HG03066 (cell line): ENCODE measurements around the gene RBL2.
A peak's percentile ranks its signal among the peaks of the same experiment; 100 is the strongest.
"Not testable (repeated sequence)": the region's sequence is repeated elsewhere in the genome, so short reads cannot be mapped to it uniquely, and the experiment has no call there.

Experiments used
- ATAC-seq: cut with Tn5 transposase; IDR thresholded peaks from one replicate; pipeline ENCODE4 v1.9.1; 2021; ENCODE audit warnings: low read depth; ENCODE audit not compliant: unreplicated experiment

RBL2 gene

GRCh38 chr16:53503270-53503923 lies 69.1 kb downstream of the RBL2 start:
- peak; percentile 92 for ATAC-seq

DNA sequence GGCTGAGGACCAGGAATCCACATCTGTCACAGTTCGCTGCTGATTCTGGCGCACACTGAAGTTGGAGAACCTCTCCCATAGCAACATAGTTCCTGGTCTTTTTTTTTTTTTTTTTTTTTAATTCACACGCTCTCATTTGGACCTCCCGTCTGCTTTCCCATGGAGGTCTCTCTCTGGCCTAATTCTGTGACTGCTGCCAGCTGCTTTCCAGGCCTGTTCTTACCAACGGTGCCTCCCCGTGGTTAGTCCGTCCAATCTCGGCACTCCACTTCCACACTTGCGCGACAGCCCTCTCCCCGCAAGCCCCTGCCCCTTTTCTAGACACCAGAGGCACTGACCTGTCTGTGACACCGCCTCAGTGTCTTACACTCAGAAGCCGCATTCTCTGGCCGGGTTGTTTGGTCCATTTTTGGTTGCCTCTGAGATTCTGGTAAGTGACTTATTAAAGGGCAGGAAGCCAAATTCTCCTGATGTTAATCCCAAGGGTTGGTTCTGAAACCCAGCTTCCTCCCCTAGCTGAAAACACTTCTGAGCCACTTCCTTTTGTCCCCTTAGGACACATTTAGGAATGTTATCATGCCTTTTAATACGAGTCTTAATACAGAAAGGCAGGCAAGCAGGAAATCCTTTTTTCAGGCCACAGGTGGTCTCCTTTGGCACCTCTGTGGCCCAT lies 69.9 kb downstream of the RBL2 start:
- ATAC-seq, result no peak

GRCh38 chr16:53504665-53505064 lies 70.4 kb downstream of the RBL2 start:
- ATAC-seq, result no peak

DNA sequence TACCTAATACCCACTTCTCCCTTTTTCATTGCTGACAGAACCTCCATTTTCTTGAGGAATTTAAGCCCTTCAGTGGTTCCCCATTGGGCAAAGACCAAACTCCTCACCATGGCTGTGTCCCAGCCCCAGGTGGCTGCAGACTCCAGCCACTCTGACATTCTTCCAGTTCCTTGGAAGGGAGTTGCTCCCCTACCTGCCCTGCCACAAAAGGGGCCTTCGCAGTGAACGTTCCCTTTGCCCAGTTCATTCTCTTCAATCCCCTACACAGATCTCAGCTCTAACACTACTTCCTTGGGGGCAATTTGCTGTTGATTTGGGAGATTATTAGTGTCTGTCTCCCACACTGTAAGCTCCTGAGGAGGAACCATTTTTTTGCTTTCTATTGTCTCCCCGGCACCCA lies 72.0 kb downstream of the RBL2 start:
- ATAC-seq, result no peak

GRCh38 chr16:53507464-53508179 lies 73.4 kb downstream of the RBL2 start:
- ATAC-seq, result no peak

GRCh38 chr16:53509906-53510703 lies 75.8 kb downstream of the RBL2 start:
- no peak for ATAC-seq

GRCh38 chr16:53510704-53511070 lies 76.4 kb downstream of the RBL2 start:
- no peak for ATAC-seq

- ATAC-seq, result no peak
Measured at GRCh38 chr16:53511084-53511402, 76.8 kb downstream of the RBL2 start.

- no peak for ATAC-seq
Measured at GRCh38 chr16:53511403-53512280, 77.4 kb downstream of the RBL2 start.

DNA sequence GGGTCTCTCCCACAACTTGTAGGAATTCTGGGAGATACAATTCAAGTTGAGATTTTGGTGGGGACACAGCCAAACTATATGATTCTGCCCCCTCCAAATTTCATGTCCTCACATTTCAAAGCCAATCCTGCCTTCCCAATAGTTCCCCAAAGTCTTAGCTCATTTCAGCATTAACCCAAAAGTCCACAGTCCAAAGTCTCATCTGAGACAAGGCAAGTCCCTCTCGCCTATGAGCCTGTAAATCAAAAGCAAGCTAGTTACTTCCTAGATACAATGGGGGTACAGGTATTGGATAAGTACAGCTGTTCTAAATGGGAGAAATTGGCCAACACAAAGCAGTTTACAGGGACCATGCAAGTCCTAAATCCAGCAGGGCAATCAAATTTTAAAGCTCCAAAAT lies 78.5 kb downstream of the RBL2 start:
- not testable (repeated sequence) for ATAC-seq

GRCh38 chr16:53515259-53515658 lies 81.0 kb downstream of the RBL2 start:
- no peak for ATAC-seq

DNA sequence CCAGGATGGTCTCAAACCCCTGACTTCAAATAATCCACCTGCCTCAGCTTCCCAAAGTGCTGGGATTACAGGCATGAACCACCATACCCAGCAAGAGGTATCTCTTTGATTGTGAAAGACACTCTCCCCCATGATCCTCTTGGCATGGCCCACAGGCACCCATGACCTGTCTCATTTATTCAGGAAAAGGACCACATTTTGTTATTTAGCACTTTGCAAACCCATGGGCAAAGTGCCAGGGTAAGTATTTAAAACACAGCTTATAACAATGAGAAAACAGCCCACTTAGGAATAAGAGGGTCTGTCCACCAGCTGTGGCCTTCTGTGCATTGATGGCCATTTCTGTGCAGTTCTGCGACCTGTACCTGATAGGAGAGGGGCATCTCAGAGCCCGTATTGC lies 81.5 kb downstream of the RBL2 start:
- ATAC-seq, result no peak

- no peak for ATAC-seq
Measured at GRCh38 chr16:53517851-53518250, 83.6 kb downstream of the RBL2 start.

- peak; percentile 97 for ATAC-seq
Measured at GRCh38 chr16:53518550-53519416, 84.5 kb downstream of the RBL2 start.

DNA sequence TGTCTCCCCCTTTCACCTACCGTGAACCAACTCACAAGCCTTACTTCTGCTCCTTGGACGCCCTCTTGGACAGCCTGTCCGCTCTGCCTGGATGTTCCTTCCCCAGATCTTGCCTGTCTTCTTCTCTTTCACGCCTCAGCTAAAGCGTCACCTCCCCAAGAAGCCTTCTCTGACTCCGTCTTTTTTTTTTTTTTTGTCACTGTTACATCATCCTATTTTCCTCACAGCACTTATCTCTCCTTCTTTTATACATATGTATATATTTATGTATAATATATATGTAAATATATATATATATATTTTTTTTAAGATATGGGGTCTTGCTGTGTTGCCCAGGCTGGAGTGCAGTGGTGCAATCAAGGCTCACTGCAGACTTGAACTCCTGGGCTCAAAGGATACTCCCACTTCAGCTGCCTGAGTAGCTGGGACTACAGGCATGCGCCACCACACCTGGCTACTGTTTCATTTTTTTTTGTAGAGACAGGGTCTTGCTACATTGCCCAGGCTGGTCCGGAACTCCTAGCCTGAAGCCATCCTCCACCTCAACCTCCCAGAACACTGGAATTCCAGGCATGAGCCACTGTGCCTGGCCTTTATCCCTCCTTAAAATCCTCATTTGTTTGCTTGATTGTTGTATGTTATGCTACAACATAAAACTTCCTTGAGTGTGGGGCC lies 85.3 kb downstream of the RBL2 start:
- no peak for ATAC-seq

- ATAC-seq, result no peak
Measured at GRCh38 chr16:53523126-53523804, 89.0 kb downstream of the RBL2 start.

DNA sequence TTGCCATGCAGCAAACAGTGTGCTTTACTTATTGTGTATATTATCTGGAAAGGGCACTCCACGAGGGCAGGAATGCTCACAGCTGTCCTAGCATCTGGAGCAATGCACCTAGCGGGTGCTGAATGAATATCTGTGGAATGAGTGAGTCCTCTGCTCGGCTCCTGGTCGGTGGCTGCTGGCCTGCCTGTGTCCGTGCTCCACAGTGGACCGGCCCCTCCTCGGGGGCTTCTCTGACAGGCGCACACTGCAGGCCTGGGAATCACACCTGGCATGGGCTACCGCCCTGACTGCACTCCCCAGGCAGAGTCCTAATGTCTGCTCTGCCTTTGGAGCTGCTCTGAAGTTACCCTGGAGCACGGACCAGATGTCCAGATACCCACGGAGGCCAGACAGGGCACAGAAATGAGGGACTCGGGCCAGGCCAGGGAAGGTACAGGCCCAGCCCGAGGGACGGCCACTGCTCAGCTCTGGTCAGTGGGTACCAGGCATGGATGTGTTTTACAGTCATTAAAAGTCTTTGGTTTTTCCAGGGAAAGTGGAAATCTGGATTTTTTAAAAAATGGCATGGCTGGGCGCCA lies 89.8 kb downstream of the RBL2 start:
- ATAC-seq, result no peak

DNA sequence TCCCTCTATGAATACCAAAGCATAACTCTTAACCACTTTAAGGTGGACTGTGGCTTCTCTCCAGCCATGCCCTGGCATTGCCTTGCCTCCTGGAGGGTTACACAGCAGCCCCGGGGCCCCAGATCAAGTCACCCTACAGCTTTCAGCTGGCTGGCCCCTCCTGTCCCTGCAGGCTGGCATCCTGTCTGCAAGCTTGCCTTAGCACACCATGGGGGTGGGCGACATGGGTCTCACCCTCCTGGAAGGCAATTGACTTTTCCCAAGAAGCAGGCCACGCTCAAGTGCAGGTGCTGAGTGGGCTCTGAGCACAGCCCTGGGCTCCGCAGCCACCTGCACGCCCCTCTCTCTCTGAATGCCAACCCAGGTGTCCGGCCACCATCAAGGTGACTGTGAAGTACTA lies 94.5 kb downstream of the RBL2 start:
- no peak for ATAC-seq
